ENCODE results near the gene THG1L. TPM values are rescaled to one million over a fixed set of nuclear protein-coding genes. Genes with fewer than 3 reads are reported as not detected.
"Not testable (repeated sequence)": the region's sequence is repeated elsewhere in the genome, so short reads cannot be mapped to it uniquely, and the experiment has no call there.

THG1L gene
- total RNA-seq, 4 donors from 2014 or later: 2.2 to 16.8 (median 7.0) TPM

DNA sequence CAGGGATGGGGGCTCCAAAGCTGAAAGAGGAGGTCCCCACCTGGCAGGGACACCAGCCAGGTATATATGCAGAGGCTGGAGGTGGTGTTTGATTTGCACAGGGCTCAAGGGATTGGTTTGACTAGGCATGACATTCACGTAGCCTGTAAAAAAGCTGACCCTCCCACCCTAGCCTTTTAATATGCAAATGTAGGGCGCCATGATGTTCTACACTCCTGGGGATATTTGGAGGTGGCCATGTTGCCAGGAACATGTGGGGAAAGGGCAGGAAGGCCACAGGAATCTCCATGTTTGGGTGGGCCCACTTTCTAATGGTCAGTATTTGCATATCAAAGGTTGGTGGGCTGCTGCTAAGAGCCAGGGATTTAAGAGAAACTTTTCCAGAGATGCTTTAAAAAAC lies 12.0 kb upstream of the THG1L start:
- no peaks in the 10 kb centered on the region for H3K27me3 ChIP-seq
- H3K4me3 ChIP-seq: no peak overlapping the region
- in situ Hi-C loops (cut with MboI; ENCODE audit: low pct_ligation_motif_present in 1 of 4, low pct_unique_long_range_greater_than_20kb in 1 of 4, low sequenced_read_pairs in 3 of 4): loop anchor here in 3 of 4 donors (5.0 to 25.0 kb wide), 4 partner anchors 232 to 382 kb away; a partner anchor contains a TSS
- H3K36me3 ChIP-seq: no peaks in the 10 kb centered on the region
- TF ChIP-seq EP300 (IDR thresholded peaks at IDR 0.05; ENCODE audit: low read depth) (no peak), POLR2AphosphoS5 (IDR thresholded peaks at IDR 0.05) (no peak), POLR2A (IDR thresholded peaks at IDR 0.05) (no peak)
- TF ChIP-seq, protein P1, sequence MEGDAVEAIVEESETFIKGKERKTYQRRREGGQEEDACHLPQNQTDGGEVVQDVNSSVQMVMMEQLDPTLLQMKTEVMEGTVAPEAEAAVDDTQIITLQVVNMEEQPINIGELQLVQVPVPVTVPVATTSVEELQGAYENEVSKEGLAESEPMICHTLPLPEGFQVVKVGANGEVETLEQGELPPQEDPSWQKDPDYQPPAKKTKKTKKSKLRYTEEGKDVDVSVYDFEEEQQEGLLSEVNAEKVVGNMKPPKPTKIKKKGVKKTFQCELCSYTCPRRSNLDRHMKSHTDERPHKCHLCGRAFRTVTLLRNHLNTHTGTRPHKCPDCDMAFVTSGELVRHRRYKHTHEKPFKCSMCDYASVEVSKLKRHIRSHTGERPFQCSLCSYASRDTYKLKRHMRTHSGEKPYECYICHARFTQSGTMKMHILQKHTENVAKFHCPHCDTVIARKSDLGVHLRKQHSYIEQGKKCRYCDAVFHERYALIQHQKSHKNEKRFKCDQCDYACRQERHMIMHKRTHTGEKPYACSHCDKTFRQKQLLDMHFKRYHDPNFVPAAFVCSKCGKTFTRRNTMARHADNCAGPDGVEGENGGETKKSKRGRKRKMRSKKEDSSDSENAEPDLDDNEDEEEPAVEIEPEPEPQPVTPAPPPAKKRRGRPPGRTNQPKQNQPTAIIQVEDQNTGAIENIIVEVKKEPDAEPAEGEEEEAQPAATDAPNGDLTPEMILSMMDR (IDR thresholded peaks at IDR 0.05): no peak
- peaks cover 0 to 12% (median 9%) of the 10 kb centered on the region in 4 donors for H3K4me1 ChIP-seq
- intact Hi-C loops (cut with DNase I; ENCODE audit: low total_unique reads): loop anchor here (10.0 kb wide), 1 partner anchor 284 kb away; no protein-coding TSS in a partner anchor
- 82 to 94% methylated on average over 2 of the region's 2 CpGs for WGBS, 2 donors (ENCODE audit: low coverage in 1 of 2)
- no peaks in the 10 kb centered on the region for H3K9me3 ChIP-seq
- no peak overlapping the region for H3K27ac ChIP-seq
- no peak for DNase-seq

DNA sequence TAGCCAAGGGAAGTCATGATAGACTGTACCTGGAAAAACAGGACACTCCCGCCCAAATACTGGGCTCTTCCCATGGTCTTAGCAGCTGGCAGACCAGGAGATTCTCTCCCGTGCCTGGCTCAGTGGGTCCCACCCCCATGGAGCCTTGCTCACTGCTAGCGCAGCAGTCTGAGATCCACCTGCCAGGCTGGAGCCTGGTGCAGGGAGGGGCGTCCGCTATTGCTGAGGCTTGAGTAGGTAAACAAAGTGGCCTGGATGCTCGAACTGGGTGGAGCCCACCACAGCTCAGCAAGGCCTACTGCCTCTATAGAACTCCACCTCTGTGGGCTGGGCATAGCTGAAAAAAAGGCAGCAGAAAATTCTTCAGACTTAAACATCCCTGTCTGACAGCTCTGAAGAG lies 10.1 kb upstream of the THG1L start:
- WGBS, 2 donors (ENCODE audit: low coverage in 1 of 2): 63% methylated on average over 6 of the region's 6 CpGs; no CpG with 5 or more reads in 1 of the 2 donors
- no peaks in the 10 kb centered on the region for H3K9me3 ChIP-seq
- H3K36me3 ChIP-seq: no peaks in the 10 kb centered on the region
- intact Hi-C loops (cut with DNase I; ENCODE audit: low total_unique reads): loop anchor here (5.0 kb wide), 1 partner anchor 394 kb away; no protein-coding TSS in a partner anchor
- H3K27ac ChIP-seq: no peak overlapping the region
- H3K4me3 ChIP-seq: no peak overlapping the region
- DNase-seq: peak; percentile 32
- H3K27me3 ChIP-seq: no peaks in the 10 kb centered on the region
- in situ Hi-C loops (cut with MboI; ENCODE audit: low pct_ligation_motif_present in 1 of 4, low pct_unique_long_range_greater_than_20kb in 1 of 4, low sequenced_read_pairs in 3 of 4): loop anchor here in 2 of 4 donors (25.0 kb wide), 3 partner anchors 234 to 384 kb away; a partner anchor contains a TSS
- TF ChIP-seq POLR2AphosphoS5 (IDR thresholded peaks at IDR 0.05) (no peak), POLR2A (IDR thresholded peaks at IDR 0.05) (no peak), EP300 (IDR thresholded peaks at IDR 0.05; ENCODE audit: low read depth) (no peak)
- TF ChIP-seq, protein P1 (IDR thresholded peaks at IDR 0.05): no peak
- peaks cover 0 to 12% (median 9%) of the 10 kb centered on the region in 4 donors for H3K4me1 ChIP-seq

DNA sequence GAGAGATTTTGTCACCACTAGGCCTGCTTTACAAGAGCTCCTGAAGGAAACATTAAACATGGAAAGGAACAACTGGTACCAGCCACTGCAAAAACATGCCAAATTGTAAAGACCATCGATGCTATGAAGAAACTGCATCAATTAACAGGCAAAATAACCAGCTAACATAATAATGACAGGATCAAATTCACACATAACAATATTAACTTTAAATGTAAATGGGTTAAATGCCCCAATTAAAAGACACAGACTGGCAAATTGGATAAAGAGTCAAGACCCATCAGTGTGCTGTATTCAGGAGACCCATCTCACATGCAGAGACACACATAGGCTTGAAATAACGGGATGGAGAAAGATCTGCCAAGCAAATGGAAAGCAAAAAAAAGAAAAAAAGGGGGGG lies 8.3 kb upstream of the THG1L start:
- peaks cover 0 to 10% (median 8%) of the 10 kb centered on the region in 4 donors for H3K4me1 ChIP-seq
- H3K27me3 ChIP-seq, DNase-seq, H3K9me3 ChIP-seq, H3K27ac ChIP-seq, H3K36me3 ChIP-seq, H3K4me3 ChIP-seq: not testable (repeated sequence)
- in situ Hi-C loops (cut with MboI; ENCODE audit: low pct_ligation_motif_present in 1 of 4, low pct_unique_long_range_greater_than_20kb in 1 of 4, low sequenced_read_pairs in 3 of 4): loop anchor here in 2 of 4 donors (25.0 kb wide), 3 partner anchors 236 to 386 kb away; a partner anchor contains a TSS
- WGBS, 2 donors (ENCODE audit: low coverage in 1 of 2): 75 to 96% methylated on average over 1 to 2 of the region's 2 CpGs
- intact Hi-C loops (cut with DNase I; ENCODE audit: low total_unique reads): loop anchor here (5.0 kb wide), 1 partner anchor 396 kb away; no protein-coding TSS in a partner anchor

DNA sequence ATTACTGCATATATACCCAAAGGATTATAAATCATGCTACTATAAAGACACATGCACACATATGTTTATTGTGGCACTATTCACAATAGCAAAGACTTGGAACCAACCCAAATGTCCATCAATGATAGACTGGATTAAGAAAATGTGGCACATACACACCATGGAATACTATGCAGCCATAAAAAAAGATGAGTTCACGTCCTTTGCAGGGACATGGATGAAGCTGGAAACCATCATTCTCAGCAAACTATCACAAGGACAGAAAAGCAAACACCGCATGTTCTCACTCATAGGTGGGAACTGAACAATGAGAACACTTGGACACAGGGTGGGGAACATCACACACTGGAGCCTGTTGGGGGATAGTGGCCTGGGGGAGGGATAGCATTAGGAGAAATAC lies 4.6 kb upstream of the THG1L start:
- H3K27ac ChIP-seq; H3K4me1 ChIP-seq; H3K36me3 ChIP-seq; H3K9me3 ChIP-seq; H3K4me3 ChIP-seq; intact Hi-C loops (cut with DNase I; ENCODE audit: low total_unique reads); H3K27me3 ChIP-seq; DNase-seq: not testable (repeated sequence)
- in situ Hi-C loops (cut with MboI; ENCODE audit: low pct_ligation_motif_present in 1 of 4, low pct_unique_long_range_greater_than_20kb in 1 of 4, low sequenced_read_pairs in 3 of 4): loop anchor here in 3 of 4 donors (25.0 kb wide), 4 partner anchors 239 to 589 kb away; partner anchors contain the start of gene MED7 (in 1 of the 3)
- 97 to 100% methylated on average over 1 to 2 of the region's 2 CpGs for WGBS, 2 donors (ENCODE audit: low coverage in 1 of 2)

DNA sequence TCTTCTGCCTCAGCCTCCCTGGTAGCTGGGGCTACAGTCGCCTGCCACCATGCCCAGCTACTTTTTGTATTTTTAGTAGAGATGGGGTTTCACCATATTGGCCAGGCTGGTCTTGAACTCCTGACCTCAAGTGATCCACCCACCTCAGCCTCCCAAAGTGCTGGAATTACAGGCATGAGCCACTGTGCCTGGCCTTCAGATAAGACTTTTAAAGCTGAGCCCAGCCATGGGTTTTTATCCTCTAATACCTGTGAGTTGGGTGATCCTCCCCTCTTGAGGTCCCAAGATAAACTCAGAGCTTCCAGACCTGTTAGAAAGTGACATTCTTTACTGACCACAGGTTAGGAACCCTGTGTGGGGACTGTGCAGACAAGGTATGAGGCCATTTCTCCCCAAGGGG lies 3.4 kb upstream of the THG1L start:
- intact Hi-C loops (cut with DNase I; ENCODE audit: low total_unique reads): not testable (repeated sequence)
- in situ Hi-C loops (cut with MboI; ENCODE audit: low pct_ligation_motif_present in 1 of 4, low pct_unique_long_range_greater_than_20kb in 1 of 4, low sequenced_read_pairs in 3 of 4): loop anchor here in 3 of 4 donors (25.0 kb wide), 4 partner anchors 241 to 591 kb away; partner anchors contain the start of gene MED7 (in 1 of the 3)

More for the DNA sequence above, 3.4 kb upstream of the THG1L start:
- not testable (repeated sequence) for DNase-seq, H3K27me3 ChIP-seq, H3K4me3 ChIP-seq, H3K36me3 ChIP-seq, H3K9me3 ChIP-seq, H3K27ac ChIP-seq
- H3K4me1 ChIP-seq: peaks cover 0 to 15% (median 7%) of the 10 kb centered on the region in 4 donors
- WGBS, 2 donors (ENCODE audit: low coverage in 1 of 2): 76 to 80% methylated on average over 1 of the region's 1 CpG

Data from transverse colon (tissue), 4 donors.